GM12872 (cell line): ENCODE measurements around the gene NEXN.

Experiments
- CTCF ChIP-seq: IDR thresholded peaks from 3 replicates; pipeline ENCODE4 v1.5.1; 2011; ENCODE audit warnings: low read depth, mild to moderate bottlenecking, low read length, moderate library complexity; ENCODE audit not compliant: insufficient read depth

Gene NEXN

GRCh38 chr1:77951328-77951727 is 62.9 kb downstream of the NEXN start:
- TF ChIP-seq CTCF, result no peak

- TF ChIP-seq CTCF, result no peak
Observed at GRCh38 chr1:77953907-77954306, 65.5 kb downstream of the NEXN start.

- no peak for TF ChIP-seq CTCF
Observed at GRCh38 chr1:77954521-77954920, 66.1 kb downstream of the NEXN start.

GRCh38 chr1:77955709-77956108 is 67.3 kb downstream of the NEXN start:
- TF ChIP-seq CTCF, result no peak

GRCh38 chr1:77956464-77956863 is 68.0 kb downstream of the NEXN start:
- no peak for TF ChIP-seq CTCF

GRCh38 chr1:77958391-77958790 is 70.0 kb downstream of the NEXN start:
- no peak for TF ChIP-seq CTCF

GRCh38 chr1:77958850-77959249 is 70.4 kb downstream of the NEXN start:
- no peak for TF ChIP-seq CTCF

GRCh38 chr1:77961392-77961791 is 73.0 kb downstream of the NEXN start:
- no peak for TF ChIP-seq CTCF
